Measurements from ENCODE around the gene ACOT4. TPM values are rescaled to one million over a fixed set of nuclear protein-coding genes. Genes with fewer than 3 reads are reported as not detected.
A peak's percentile ranks its signal among the peaks of the same experiment; 100 is the strongest.
"Not testable (repeated sequence)": the region's sequence is repeated elsewhere in the genome, so short reads cannot be mapped to it uniquely, and the experiment has no call there.

The ACOT4 gene
- polyA plus RNA-seq, 6 donors from 2014 or later: 0.10 to 0.61 (median 0.35) TPM; not detected in 2

DNA sequence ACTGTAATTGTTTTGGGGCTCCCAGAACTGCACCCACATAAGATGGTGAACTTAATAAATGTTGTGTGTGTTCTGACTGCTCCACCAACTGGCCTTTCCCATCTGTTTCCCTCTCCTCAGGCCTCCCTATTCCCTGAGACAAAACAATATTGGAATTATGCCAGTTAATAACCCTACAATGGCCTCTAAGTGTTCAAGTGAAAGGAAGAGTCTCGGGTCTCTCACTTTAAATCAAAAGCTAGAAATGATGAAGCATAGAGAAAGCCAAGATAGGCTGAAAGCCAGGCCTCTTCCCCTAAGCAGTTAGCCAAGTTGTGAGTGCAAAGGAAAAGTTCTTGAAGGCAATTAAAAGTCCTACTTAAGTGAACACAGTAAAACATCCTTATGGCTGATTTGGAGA is 34.0 kb downstream of the ACOT4 start:
- DNase-seq: no peak
- H3K27me3 Mint-ChIP-seq: peaks cover 5 to 18% (median 9%) of the 10 kb centered on the region in 3 donors

DNA sequence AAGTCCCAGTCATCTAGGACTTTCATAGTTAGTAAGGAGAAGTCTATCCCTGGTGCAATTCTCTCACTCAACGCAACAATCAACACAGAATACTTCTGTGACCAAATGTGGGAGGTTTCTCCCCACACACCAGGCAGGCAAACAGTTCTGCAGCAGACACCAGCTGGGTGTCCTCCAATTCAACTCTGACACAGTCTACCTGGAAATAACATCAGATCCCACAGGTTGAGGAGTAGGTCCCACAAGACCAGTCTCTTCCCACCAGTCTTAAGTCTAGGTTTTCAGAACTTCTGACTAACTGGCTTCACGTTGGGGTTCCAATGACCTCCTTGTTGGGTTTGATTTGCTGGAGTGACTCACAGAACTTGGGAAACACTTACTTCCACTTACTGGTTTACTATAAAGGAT is 35.5 kb downstream of the ACOT4 start:
- no peak for DNase-seq
- Mint-ChIP-seq H3K36me3 (no peaks in the 10 kb centered on the region), H3K9me3 (no peaks in the 10 kb centered on the region), H3K27me3 (peaks cover 5 to 11% (median 9%) of the 10 kb centered on the region in 3 donors), H3K4me3 (no peak overlapping the region), H3K27ac (no peak overlapping the region), H3K4me1 (no peaks in the 10 kb centered on the region)
- ATAC-seq (ENCODE audit: low read depth in 2 of 2): no peak

More for the DNA sequence above, 34.0 kb downstream of the ACOT4 start:
- no peaks in the 10 kb centered on the region for H3K4me1 Mint-ChIP-seq
- no peak for ATAC-seq (ENCODE audit: low read depth in 2 of 2)
- H3K27ac Mint-ChIP-seq: no peak overlapping the region
- H3K36me3 Mint-ChIP-seq: no peaks in the 10 kb centered on the region
- H3K4me3 Mint-ChIP-seq: no peak overlapping the region
- H3K9me3 Mint-ChIP-seq: no peaks in the 10 kb centered on the region

DNA sequence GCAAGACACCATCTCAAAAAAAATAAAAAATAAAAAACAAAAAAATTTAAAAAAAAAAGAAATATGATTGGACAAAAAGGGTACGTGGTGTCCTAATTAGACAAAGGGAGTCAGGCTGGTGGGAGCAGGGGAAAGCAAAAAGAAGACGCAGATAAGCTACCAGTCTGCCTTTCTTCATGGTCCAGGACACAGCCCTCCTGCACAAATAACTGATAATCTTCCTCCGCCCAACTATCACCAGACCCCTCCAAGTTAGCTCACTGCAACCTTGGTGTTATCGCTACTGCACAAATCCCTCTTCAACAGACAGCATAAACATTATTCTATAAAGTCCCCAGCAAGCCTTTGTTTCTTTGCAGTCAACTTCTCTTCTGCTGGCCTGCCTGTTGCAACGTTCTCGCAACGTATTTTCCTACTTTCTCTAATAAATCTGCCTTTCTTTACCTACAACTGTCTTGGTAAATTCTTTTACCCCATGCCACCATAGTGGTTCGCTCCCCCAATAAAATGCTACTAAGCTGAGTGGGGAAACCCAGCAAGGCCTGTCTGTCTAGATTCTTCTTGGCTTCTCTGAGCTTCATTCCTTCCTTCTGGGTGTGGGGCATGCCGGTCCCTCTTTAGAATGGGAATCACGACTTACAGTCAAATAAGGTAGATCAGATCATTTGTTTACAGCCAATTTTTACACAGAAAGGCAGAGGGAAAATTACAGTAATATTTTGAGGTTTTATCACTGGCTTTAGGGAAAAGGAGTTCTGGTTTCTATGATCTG is 38.5 kb downstream of the ACOT4 start:
- H3K9me3 Mint-ChIP-seq: no peaks in the 10 kb centered on the region
- H3K27me3 Mint-ChIP-seq: peaks cover 5 to 11% (median 9%) of the 10 kb centered on the region in 3 donors
- H3K27ac Mint-ChIP-seq: peak overlapping the region in 2 of 6 donors; percentile 37 to 39
- no peak overlapping the region for H3K4me3 Mint-ChIP-seq
- ATAC-seq (ENCODE audit: low read depth in 2 of 2): no peak
- H3K36me3 Mint-ChIP-seq: no peaks in the 10 kb centered on the region
- peaks cover 4 to 10% (median 9%) of the 10 kb centered on the region in 3 donors for H3K4me1 Mint-ChIP-seq
- no peak for DNase-seq

DNA sequence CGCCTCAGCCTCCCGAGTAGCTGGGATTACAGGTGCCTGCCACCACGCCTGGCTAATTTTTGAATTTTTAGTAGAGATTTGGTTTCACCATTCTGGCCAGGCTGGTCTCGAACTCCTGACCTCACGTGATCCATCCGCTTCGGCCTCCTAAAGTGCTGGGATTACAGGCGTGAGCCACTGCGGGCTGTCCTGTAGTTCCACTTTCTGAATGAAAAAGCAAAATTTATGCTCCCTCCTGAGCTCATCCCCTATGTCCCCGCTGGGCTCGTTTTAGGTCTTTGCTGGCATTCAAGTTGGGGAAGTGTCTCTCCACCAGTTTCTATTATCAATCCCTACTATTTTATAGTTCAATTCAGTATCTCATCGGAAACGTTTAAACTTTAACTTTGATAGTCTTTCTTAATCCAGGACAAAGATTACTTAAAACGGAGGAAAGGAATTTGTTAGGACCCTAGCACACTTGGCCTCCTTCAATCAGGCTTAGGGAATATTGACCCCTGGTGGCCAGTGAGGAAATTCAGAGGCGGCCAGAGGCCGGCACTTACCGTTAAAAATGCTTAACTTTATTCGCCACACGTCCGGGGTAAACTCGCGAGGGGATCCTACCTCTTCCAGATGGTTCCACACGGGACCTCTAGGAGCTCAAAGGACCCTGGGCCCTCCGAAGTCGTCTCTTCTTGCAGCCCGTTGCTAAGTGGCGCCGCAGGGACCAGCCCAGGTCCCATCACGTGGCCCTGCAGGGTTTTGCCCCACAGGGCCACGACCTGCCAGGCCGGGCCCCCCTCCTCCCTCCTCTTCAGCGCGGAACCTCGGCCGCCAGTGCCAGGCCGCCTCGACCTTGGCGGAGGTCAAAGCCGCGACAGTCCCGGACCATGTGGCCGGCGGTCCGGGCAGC is 41.7 kb downstream of the ACOT4 start:
- H3K27me3 Mint-ChIP-seq: peaks cover 9 to 16% (median 9%) of the 10 kb centered on the region in 3 donors
- peak overlapping the region; percentile 76 to 92 (median 84) for H3K4me3 Mint-ChIP-seq
- H3K4me1 Mint-ChIP-seq: peaks cover 4 to 10% (median 9%) of the 10 kb centered on the region in 3 donors
- ATAC-seq (ENCODE audit: low read depth in 2 of 2) (peak; percentile 81 to 83), DNase-seq (peak; percentile 50)
- peak overlapping the region in 1 of 6 donors; percentile 68 for H3K27ac Mint-ChIP-seq
- no peaks in the 10 kb centered on the region for H3K9me3 Mint-ChIP-seq
- no peaks in the 10 kb centered on the region for H3K36me3 Mint-ChIP-seq

DNA sequence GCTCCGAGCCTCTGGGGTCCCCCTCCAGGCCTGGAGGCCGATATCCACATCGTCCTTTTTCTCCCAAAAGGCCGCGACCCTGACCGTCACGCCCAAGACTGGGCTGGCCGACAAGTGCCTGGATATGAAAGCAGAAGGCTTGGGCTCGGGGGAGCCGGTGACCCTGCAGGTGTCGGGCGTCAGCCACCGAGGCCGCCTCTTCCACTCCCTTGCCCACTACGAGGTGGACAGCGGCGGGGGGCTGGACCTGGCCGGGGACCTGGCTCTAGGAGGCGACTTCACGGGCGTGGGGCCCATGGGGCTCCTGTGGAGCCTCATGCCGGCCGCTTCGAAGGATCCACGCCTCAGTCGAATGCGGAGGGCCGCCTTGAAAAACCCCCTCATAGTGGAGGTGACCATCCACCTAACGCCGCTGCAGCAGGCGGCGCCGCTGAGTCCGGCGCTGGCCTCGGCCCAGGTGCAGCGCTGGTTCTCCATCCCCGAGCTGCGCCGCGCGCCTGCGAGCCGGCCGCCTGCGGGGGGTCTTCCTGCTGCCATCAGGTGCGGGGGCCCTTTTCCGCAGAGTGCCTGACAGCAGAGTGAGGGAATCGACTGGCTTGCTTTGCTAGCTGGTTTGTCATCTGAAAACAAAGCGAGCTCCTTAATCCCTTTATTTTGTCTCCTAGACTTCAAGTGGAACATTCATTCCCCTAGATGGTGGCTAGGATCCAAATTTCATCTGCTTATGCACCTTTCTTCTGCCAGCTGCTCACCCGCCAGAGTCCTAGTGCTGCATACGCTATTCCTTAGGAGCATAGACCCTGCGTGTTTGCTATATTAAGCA is 42.5 kb downstream of the ACOT4 start:
- Mint-ChIP-seq H3K27me3 (peaks cover 6 to 15% (median 8%) of the 10 kb centered on the region in 3 donors), H3K27ac (peak overlapping the region in 2 of 6 donors; percentile 68 to 81), H3K4me3 (peak overlapping the region; percentile 76 to 92 (median 84)), H3K9me3 (no peaks in the 10 kb centered on the region), H3K36me3 (no peaks in the 10 kb centered on the region), H3K4me1 (peaks cover 4 to 10% (median 9%) of the 10 kb centered on the region in 3 donors)
- ATAC-seq (ENCODE audit: low read depth in 2 of 2) (peak in 1 of 2 donors; percentile 14), DNase-seq (peak; percentile 7)

DNA sequence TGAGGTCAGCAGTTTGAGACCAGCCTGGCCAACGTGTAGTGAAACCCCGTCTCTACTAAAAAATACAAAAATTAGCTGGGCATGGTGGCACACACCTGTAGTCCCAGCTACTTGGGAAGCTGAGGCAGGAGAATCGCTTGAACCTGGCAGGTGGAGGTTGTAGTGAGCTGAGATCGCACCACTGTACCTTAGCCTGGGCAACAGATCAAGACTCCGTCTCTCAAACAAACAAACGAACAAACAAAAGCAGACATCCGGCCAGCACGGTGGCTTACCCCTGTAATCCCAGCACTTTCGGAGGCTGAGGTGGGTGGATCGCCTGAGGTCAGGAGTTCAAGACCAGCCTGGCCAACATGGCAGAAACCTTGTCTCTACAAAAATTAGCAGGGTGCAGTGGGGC is 44.7 kb downstream of the ACOT4 start:
- not testable (repeated sequence) for H3K9me3 Mint-ChIP-seq; H3K27ac Mint-ChIP-seq; H3K36me3 Mint-ChIP-seq; ATAC-seq (ENCODE audit: low read depth in 2 of 2); DNase-seq; H3K27me3 Mint-ChIP-seq
- Mint-ChIP-seq H3K4me3 (peak overlapping the region in 1 of 8 donors; percentile 40), H3K4me1 (peaks cover 4 to 10% (median 9%) of the 10 kb centered on the region in 3 donors)

DNA sequence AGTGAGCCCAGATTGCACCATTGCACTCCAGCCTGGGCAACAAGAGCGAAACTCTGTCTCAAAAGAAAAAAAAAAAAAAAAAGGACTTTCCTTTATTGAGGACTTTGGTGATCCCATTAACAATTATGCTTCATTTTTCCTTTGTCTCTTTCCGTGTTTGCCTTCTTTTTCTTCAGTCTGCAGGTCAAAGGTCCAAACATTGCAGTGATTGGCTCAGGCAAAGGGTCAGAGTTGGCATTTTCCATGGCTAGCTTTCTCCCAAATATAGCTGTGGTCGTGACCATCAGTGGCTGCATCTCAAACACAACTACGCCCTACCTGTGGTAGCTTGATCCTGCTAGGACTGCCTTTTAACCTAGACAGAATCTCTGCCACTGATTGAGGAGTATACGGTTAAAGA is 46.2 kb downstream of the ACOT4 start:
- peaks cover 0 to 5% (median 4%) of the 10 kb centered on the region in 3 donors for H3K27me3 Mint-ChIP-seq
- DNase-seq (no peak), ATAC-seq (ENCODE audit: low read depth in 2 of 2) (no peak)
- no peaks in the 10 kb centered on the region for H3K36me3 Mint-ChIP-seq
- H3K4me1 Mint-ChIP-seq: peaks cover 4 to 10% (median 9%) of the 10 kb centered on the region in 3 donors
- no peaks in the 10 kb centered on the region for H3K9me3 Mint-ChIP-seq
- peak overlapping the region in 1 of 6 donors; percentile 26 for H3K27ac Mint-ChIP-seq
- no peak overlapping the region for H3K4me3 Mint-ChIP-seq

DNA sequence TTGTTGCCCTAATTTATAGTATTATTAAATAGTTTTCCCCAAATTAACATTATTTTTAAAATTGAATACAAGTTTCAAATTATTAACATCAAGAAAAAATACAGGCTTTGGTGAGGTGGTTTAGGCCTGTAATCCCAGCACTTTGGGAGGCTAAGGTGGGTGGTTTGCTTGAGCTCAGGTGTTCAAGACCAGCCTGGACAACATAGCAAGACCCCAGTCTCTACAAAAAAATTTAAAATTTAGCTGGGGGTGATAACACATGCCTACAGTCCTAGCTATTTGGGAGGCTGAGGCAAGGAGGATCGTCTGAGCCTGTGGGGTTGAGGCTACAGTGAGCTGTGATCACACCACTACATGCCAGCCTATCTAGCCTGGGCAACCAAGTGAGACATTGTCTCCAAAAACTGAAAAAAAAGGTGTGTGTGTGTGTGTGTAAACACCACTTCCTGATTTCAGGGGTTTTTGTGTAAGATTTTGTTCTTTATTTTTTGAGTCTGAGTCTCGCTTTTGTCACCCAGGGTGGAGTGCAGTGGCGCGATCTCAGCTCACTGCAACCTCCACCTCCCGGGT is 49.2 kb downstream of the ACOT4 start:
- Mint-ChIP-seq H3K9me3 (no peaks in the 10 kb centered on the region), H3K27me3 (peaks cover 0 to 4% (median 0%) of the 10 kb centered on the region in 3 donors), H3K27ac (no peak overlapping the region), H3K4me1 (peaks cover 12 to 16% (median 14%) of the 10 kb centered on the region in 3 donors), H3K36me3 (no peaks in the 10 kb centered on the region), H3K4me3 (peak overlapping the region in 2 of 8 donors; percentile 41 to 42)
- DNase-seq: no peak
- no peak for ATAC-seq (ENCODE audit: low read depth in 2 of 2)

DNA sequence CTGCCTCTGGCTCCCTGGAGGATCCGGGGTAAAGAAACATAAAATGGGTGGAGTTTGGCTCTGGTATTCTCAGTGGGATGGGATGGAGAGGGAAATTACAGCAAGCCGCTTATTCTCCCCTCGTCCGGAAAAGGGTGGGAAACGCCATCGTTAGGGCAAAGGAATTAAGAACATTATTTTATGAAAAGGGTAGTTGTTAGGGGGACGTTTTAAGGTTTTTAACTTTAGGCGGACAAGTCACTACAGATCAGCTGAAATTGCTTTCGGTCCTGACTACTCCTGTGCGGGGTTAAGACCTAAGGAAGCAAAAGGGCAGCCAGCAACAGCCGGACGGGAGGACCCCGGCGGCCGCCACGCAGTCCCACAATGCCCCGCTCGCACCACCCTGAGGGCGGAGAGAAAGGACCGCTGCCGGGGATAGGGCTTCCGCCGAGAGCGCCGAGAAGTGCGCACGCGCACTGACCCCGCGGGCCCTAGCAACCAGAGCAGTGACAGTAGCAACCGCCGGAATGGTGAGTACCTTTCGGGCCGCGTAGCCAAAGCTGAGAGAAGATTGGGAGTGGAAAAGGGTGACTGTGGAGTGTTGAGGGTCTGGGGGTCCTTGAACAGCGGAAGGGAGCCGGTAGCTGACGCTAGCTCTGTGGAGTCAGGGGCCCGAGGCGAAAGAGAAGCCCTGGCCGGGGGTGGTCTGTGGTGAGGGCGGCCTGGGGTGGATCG is 53.0 kb downstream of the ACOT4 start, which contains the start of gene DNAL1:
Gene DNAL1 (plus strand): TSS at position 456 of the 717 bp plus-strand sequence. CDS start 54 bp downstream, at position 510.
- ATAC-seq (ENCODE audit: low read depth in 2 of 2) (peak; percentile 99 to 100), DNase-seq (peak; percentile 90)
- Mint-ChIP-seq H3K9me3 (no peaks in the 10 kb centered on the region), H3K36me3 (no peaks in the 10 kb centered on the region), H3K4me1 (peaks cover 12 to 16% (median 14%) of the 10 kb centered on the region in 3 donors), H3K27ac (peak within 1 kb of the TSS; percentile 93 to 99 (median 96)), H3K27me3 (no peaks in the 10 kb centered on the region), H3K4me3 (peak within 1 kb of the TSS; percentile 92 to 99 (median 97))

DNA sequence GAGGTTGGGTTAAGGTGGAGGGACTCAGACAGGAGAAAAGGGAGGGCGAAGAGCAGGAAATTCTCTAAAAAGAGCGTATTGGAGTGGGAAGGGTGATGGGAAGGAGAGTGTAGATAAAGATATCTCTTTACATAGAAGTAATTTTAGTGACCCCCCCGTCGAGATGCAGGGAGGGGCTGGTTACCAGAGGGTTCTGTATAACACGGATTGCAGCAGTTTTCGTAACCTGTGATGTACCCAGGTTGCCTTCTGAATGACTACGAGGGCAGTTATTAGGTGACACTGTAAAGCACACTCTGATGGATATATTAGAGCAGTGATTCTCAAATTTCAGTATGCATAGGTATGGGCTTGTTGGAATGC is 53.6 kb downstream of the ACOT4 start:
- no peak for ATAC-seq (ENCODE audit: low read depth in 2 of 2)
- no peaks in the 10 kb centered on the region for H3K36me3 Mint-ChIP-seq

More for the DNA sequence above, 53.6 kb downstream of the ACOT4 start:
- H3K27ac Mint-ChIP-seq: peak overlapping the region; percentile 93 to 99 (median 96)
- H3K9me3 Mint-ChIP-seq: no peaks in the 10 kb centered on the region
- H3K4me1 Mint-ChIP-seq: peaks cover 12 to 16% (median 14%) of the 10 kb centered on the region in 3 donors
- H3K4me3 Mint-ChIP-seq: peak overlapping the region; percentile 92 to 99 (median 97)
- no peak for DNase-seq
- H3K27me3 Mint-ChIP-seq: no peaks in the 10 kb centered on the region

Measured in naive B cell (primary cell).